CD4-positive, alpha-beta T cell treated with Interleukin-1 beta for 1 hour (primary cell): ENCODE measurements around the gene NNMT.

Experiments used
- DNase-seq, 2 donors: peaks; one replicate each; pipeline ENCODE4 v3.0.0-alpha.2; 2020 to 2022

NNMT gene

GRCh38 chr11:114353443-114353842 lies 57.2 kb downstream of the NNMT start:
- DNase-seq = no peak

DNA sequence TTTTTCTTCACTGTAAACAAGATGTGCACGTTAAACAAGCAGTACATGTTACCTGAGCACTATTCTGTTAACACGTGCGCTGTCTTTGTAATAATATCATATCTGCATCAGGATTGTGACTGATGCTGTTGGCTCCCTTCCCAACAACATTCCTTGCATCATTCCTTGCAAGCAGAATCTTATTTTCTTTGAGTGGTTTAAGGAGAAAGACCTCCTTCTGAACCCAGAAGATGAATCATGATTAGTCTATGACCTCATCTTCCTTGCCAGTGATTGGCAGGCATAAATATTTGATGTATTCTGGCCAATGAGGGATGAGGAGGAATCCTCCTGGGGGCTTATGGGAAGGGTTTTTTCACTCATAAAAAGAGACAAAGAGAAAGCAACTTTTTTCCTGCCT lies 57.9 kb downstream of the NNMT start:
- DNase-seq = no peak

DNA sequence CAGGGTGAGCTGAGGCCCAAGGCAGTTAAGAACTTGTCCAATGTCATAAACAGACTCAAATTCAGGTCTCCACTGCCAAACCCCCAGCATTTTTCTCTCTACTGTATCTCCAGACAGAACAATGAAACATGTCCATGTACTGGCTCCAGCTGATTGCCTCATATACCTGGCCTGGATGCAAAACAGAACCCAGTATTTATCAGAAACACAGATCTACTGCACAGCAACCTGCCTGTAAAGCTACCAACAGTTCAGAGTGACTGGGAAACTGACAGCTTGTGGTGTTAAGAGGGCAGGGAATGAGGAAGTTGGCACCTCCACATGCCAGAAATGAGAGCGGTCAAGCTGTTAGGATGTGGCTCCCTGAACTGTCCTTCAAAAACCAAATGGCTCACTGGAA lies 62.5 kb downstream of the NNMT start:
- no peak for DNase-seq

DNA sequence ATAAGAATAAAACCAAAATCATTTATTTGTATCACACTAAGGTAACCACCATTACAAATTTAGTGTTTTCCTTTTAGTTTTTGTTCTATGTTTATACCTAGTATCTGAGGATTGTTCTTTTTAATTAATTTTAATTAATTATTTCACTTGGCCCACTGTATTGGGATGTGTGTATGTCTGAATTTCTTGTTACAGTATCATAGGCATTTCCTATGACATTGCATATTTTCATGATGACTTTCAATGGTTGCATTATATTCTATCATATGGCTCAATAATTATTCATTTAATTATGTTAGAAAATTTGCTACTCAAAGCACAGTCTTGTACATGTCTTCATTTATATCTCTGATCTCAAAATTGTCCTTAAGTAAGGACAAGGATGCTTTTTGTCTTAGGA lies 63.1 kb downstream of the NNMT start:
- no peak for DNase-seq

DNA sequence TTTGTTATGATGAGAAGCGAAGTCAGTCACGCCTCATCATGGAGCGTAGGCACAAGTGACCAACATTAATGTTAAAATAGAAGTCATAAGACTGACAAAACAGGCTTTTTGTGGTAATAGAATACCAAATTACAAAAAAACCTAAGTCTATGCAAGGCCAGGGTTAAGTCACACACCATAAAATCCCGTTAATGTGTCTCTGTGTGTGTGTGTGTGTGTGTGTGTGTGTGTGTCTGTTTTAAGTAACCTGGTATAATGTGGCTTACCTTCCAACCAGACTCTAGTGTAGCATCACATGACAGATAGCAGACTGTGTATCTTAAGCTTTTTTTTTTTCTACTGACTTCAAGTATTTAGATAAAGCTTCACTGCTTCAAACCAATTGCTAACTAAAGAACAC lies 66.1 kb downstream of the NNMT start:
- DNase-seq = no peak

DNA sequence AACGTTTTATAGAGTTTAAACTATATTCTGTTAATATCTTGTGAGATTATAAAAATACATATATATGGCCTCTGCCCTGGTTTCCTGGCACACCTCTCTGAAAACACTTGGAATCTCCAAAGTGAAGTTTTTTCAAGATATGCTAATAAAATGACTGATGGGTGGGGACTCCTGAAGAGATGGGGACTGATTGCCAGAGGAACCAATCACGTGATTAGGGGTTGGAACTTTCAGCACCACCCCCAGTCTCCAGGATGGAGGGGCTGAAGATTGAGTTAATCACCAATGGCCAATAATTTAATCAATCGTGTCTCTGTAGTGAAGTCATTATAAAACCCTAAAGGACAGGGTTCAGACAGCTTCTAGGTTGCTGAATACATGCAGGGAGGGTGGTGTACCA lies 66.8 kb downstream of the NNMT start:
- no peak for DNase-seq
